Osteoblast (primary cell): ENCODE results near the gene NOC2L. TPM values are rescaled to one million over a fixed set of nuclear protein-coding genes. Genes with fewer than 3 reads are reported as not detected.

ENCODE experiments used
- DNase-seq: peaks from one replicate; pipeline ENCODE4 v3.0.0; 2011; ENCODE audit warnings: low spot score, mixed read lengths; ENCODE audit not compliant: insufficient read length; ENCODE audit errors: missing footprints
- H2AFZ ChIP-seq: 2 replicates; pipeline ENCODE4 v1.6.0; 2011; ENCODE audit warnings: mild to moderate bottlenecking, low read length
- H3K27ac ChIP-seq: 2 replicates; pipeline ENCODE4 v1.5.1; 2011; ENCODE audit warnings: mild to moderate bottlenecking, low read depth, low read length, moderate library complexity
- H3K27me3 ChIP-seq: 2 replicates; pipeline ENCODE4 v1.6.0; 2012; ENCODE audit warnings: mild to moderate bottlenecking, control low read depth, inconsistent platforms, low read length, moderate library complexity; ENCODE audit not compliant: insufficient read depth
- H3K36me3 ChIP-seq: 2 replicates; pipeline ENCODE4 v1.5.1; 2011; ENCODE audit warnings: mild to moderate bottlenecking, low read length, control low read depth, moderate library complexity; ENCODE audit not compliant: insufficient read depth
- H3K4me1 ChIP-seq: 2 replicates; pipeline ENCODE4 v1.5.1; 2011; ENCODE audit warnings: mild to moderate bottlenecking, low read length, control low read depth, moderate library complexity; ENCODE audit not compliant: insufficient read depth
- H3K4me2 ChIP-seq: 2 replicates; pipeline ENCODE4 v1.6.0; 2011; ENCODE audit warnings: mild to moderate bottlenecking, low read length; ENCODE audit not compliant: insufficient read depth
- H3K4me3 ChIP-seq: fragments of 200-600 bp; sonication (generic); 3 replicates; pipeline ENCODE4 v1.5.1; 2012; ENCODE audit warnings: mild to moderate bottlenecking, low read length, inconsistent platforms; ENCODE audit not compliant: insufficient read depth
- H3K79me2 ChIP-seq: 2 replicates; pipeline ENCODE4 v1.6.0; 2012; ENCODE audit warnings: mild to moderate bottlenecking, low read length, control low read depth, inconsistent platforms; ENCODE audit not compliant: insufficient read depth
- H3K9me3 ChIP-seq: 2 replicates; pipeline ENCODE4 v1.5.1; 2011; ENCODE audit warnings: low read depth, low read length, control low read depth
- H4K20me1 ChIP-seq: 2 replicates; pipeline ENCODE4 v1.6.0; 2012; ENCODE audit warnings: mild to moderate bottlenecking, low read length, control low read depth; ENCODE audit not compliant: insufficient read depth
- total RNA-seq: library from RNA; depleted of rRNA; stranded (reverse); fragments of >200 nt; gene quantifications from 2 replicates; pipeline ENCODE4 v1.2.3, GENCODE V29; 2012
- TF ChIP-seq, protein P1 (sequence below): IDR thresholded peaks from 2 replicates; pipeline ENCODE4 v1.5.1; 2011; ENCODE audit warnings: mild to moderate bottlenecking, low read depth, low read length, moderate library complexity; ENCODE audit errors: extremely low read depth

The NOC2L gene
- total RNA-seq, 1 donor, result 47.8 TPM

DNA sequence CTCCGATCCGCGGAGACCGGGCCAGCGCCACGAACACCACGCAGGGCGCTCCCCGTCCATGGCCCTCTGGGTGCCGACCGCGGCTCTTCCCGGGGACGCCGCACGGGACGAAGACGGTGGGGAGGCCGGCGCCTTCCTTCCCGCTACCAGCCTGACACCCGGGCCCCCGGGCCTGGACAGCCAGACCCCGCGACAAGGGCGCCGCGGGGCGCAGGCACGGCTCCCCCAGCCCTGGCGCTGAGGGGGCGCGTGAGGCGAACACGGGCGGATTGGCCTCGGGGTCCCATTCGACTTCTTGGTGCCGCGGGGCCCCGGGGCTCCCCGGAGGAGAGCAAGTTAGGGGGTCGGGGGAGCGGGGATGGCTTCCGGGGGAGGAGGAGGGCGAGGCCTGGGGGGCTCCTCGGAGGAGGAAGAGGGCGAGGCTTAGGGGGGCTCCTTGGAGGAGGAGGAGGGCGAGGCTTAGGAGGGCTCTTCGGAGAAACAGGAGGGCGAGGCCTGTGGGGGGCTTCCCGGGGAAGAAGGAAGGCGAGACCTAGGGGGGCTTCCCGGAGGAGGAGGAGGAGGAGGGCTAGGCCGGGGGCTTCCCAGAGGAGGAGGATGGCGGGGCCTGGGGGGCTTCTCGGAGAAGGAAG, 791 bp upstream of the NOC2L start:
- no peak overlapping the region for H3K27ac ChIP-seq
- TF ChIP-seq, protein P1, sequence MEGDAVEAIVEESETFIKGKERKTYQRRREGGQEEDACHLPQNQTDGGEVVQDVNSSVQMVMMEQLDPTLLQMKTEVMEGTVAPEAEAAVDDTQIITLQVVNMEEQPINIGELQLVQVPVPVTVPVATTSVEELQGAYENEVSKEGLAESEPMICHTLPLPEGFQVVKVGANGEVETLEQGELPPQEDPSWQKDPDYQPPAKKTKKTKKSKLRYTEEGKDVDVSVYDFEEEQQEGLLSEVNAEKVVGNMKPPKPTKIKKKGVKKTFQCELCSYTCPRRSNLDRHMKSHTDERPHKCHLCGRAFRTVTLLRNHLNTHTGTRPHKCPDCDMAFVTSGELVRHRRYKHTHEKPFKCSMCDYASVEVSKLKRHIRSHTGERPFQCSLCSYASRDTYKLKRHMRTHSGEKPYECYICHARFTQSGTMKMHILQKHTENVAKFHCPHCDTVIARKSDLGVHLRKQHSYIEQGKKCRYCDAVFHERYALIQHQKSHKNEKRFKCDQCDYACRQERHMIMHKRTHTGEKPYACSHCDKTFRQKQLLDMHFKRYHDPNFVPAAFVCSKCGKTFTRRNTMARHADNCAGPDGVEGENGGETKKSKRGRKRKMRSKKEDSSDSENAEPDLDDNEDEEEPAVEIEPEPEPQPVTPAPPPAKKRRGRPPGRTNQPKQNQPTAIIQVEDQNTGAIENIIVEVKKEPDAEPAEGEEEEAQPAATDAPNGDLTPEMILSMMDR, result no peak
- no peaks in the 10 kb centered on the region for H3K27me3 ChIP-seq
- H3K9me3 ChIP-seq, result no peaks in the 10 kb centered on the region
- peaks cover 12% of the 10 kb centered on the region for H3K4me1 ChIP-seq
- no peak for DNase-seq
- H3K4me3 ChIP-seq, result peak overlapping the region; percentile 91
- H3K4me2 ChIP-seq, result peak overlapping the region; percentile 60
- peaks cover 31% of the 10 kb centered on the region for H3K79me2 ChIP-seq
- peaks cover 29% of the 10 kb centered on the region for H3K36me3 ChIP-seq
- H4K20me1 ChIP-seq, result peaks cover 27% of the 10 kb centered on the region
- peak overlapping the region; percentile 22 for H2AFZ ChIP-seq

DNA sequence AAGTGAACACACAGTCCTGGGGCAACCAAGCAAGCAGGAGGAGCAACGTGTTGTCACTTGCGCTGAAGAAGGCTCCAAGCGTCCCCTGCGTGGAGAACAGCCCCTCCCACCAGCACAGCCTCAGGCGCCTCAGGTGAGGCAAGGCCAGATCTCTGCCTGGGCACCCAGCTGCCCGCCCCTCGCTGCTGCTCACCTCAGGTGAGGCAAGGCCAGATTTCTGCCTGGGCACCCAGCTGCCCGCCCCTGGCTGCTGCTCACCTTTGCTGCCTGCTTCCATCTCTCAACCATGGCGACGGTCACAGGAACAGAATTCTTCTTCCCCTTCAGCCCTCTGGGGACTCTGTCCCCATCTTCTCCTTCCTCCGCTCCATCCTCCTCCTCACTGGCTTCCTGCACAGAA, 2.4 kb downstream of the NOC2L start:
- Histone ChIP-seq H3K9me3 (no peaks in the 10 kb centered on the region), H4K20me1 (peaks cover 40% of the 10 kb centered on the region), H3K4me3 (no peak overlapping the region), H3K4me2 (no peak overlapping the region), H3K79me2 (peaks cover 31% of the 10 kb centered on the region), H2AFZ (no peak overlapping the region), H3K4me1 (peaks cover 12% of the 10 kb centered on the region), H3K27me3 (no peaks in the 10 kb centered on the region), H3K36me3 (peaks cover 49% of the 10 kb centered on the region), H3K27ac (no peak overlapping the region)
- no peak for DNase-seq
- TF ChIP-seq, protein P1, result no peak

DNA sequence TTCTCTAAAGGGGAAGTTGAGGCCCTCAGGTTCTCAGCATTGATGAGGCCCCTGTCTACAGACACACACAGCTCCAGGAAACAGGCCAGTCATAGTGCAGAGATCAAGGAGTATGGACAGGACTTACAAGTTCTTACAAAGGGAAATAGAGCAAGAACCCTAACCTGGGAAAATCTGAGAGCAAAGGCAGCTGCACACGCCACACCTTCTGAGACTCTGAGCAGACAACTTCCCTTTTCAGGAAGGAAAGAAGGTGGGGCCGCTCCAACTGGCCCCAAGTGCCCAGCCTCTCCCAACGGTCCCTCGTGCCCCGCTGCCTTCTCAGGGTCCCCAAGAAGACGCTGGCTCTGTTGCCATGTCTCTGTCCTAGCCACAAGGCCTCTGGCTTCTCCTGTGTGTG, 3.6 kb downstream of the NOC2L start:
- Histone ChIP-seq H3K36me3 (peaks cover 59% of the 10 kb centered on the region), H3K27me3 (no peaks in the 10 kb centered on the region)

DNA sequence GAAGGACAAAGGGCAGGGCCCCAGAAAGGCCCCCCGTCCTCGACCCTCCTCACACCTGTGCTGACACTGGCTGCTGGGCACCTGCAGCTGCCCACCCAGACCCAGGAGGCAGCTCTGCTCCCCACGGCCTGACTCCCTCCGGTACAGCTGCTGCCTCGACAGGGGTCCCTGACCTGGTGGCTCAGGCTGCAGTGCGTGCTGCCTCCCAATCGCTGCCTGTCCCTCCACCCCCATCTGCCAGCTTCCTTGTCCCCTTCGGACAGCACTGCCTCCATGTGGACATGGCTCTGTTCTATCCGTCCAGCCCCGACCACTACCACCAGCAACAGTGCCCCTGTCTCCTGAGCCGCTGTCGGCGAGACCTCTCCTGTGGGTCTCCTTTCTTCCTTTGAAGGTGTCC, 4.1 kb downstream of the NOC2L start:
- Histone ChIP-seq H3K4me3 (no peak overlapping the region), H3K36me3 (peaks cover 65% of the 10 kb centered on the region), H4K20me1 (peaks cover 54% of the 10 kb centered on the region), H3K4me2 (no peak overlapping the region), H2AFZ (no peak overlapping the region), H3K27me3 (no peaks in the 10 kb centered on the region), H3K27ac (no peak overlapping the region), H3K4me1 (peaks cover 12% of the 10 kb centered on the region), H3K9me3 (no peaks in the 10 kb centered on the region), H3K79me2 (peaks cover 31% of the 10 kb centered on the region)
- TF ChIP-seq, protein P1, result no peak
- DNase-seq, result no peak

More for the DNA sequence above, 3.6 kb downstream of the NOC2L start:
- Histone ChIP-seq H4K20me1 (peaks cover 48% of the 10 kb centered on the region), H3K9me3 (no peaks in the 10 kb centered on the region), H3K79me2 (peaks cover 31% of the 10 kb centered on the region), H3K4me3 (no peak overlapping the region), H3K27ac (no peak overlapping the region), H3K4me1 (peaks cover 12% of the 10 kb centered on the region), H3K4me2 (no peak overlapping the region), H2AFZ (no peak overlapping the region)
- TF ChIP-seq, protein P1, result no peak
- no peak for DNase-seq
